Activated B cell treated with CpG ODN at 0.5 μM for 24 hours (primary cell): Measurements from ENCODE around the gene PTN. TPM values are rescaled to one million over a fixed set of nuclear protein-coding genes. Genes with fewer than 3 reads are reported as not detected.
"Not testable (repeated sequence)": the region's sequence is repeated elsewhere in the genome, so short reads cannot be mapped to it uniquely, and the experiment has no call there.

Experiments used
- ATAC-seq: fragments of 200-7000 bp; cut with Tn5 transposase; one replicate; pipeline ENCODE4 v1.10.0; 2021; ENCODE audit warnings: low read depth, mild to moderate bottlenecking, moderate library complexity
- CTCF ChIA-PET: fragments of 350-600 bp; sonication (Branson Sonifier 250); formaldehyde crosslinking; loops from one replicate; lab custom pipeline; 2021; ENCODE audit warnings: antibody characterized with exemption; lab: Charles Lee
- POLR2A ChIA-PET: fragments of 350-600 bp; sonication (Branson Sonifier 250); formaldehyde crosslinking; loops from one replicate; lab custom pipeline; 2021; ENCODE audit warnings: antibody characterized with exemption; lab: Charles Lee
- DNase-seq: peaks from one replicate; pipeline ENCODE4 v3.0.0; 2022
- H3K27ac Mint-ChIP-seq: one replicate; pipeline ENCODE4 v1.8.0; 2020; ENCODE audit warnings: mixed read lengths
- H3K27me3 Mint-ChIP-seq: one replicate; pipeline ENCODE4 v1.8.0; 2021; ENCODE audit warnings: mixed read lengths
- H3K36me3 Mint-ChIP-seq: one replicate; pipeline ENCODE4 v1.8.0; 2021; ENCODE audit warnings: low read depth, mixed read lengths
- H3K4me1 Mint-ChIP-seq: one replicate; pipeline ENCODE4 v1.8.0; 2021; ENCODE audit warnings: mixed read lengths
- H3K4me3 Mint-ChIP-seq: one replicate; pipeline ENCODE4 v1.8.0; 2020; ENCODE audit warnings: mild to moderate bottlenecking, mixed read lengths
- H3K9me3 Mint-ChIP-seq: one replicate; pipeline ENCODE4 v1.8.0; 2020; ENCODE audit warnings: mixed read lengths
- intact Hi-C: fragments of 100-400 bp; cut with micrococcal nuclease; formaldehyde crosslinking; loops from one replicate; pipeline ENCODE4 v1.15.1; 2024
- total RNA-seq: library from RNA; stranded (reverse); gene quantifications from 2 replicates; pipeline ENCODE4 v1.2.3, GENCODE V29; 2022
- TF ChIP-seq, protein P1 (sequence below): fragments of 200-600 bp; IDR thresholded peaks from one replicate; pipeline ENCODE4 v1.8.0; 2022; ENCODE audit warnings: antibody characterized with exemption, mild to moderate bottlenecking

PTN gene
- total RNA-seq, 1 donor from 2014 or later = not detected

DNA sequence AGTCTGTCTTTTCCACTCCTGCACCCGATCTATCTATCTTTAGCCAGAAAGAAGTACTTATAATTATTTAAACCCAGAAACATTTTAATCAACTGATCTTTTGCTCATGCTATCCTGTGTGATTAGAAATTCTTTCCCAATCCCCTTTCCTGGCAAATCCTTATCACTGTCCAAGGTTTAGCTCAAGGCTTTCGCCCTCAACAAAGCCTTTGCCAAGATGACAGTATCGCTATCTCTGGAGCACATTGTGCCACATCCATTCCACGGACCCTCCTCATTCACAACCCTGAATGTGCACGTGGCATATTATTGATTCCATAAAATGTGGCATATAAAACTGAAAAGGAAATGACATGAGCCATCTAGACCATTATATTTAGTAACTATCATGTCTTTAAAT lies 71.3 kb downstream of the PTN start:
- no peaks in the 10 kb centered on the region for H3K4me1 Mint-ChIP-seq
- H3K4me3 Mint-ChIP-seq = no peak overlapping the region
- intact Hi-C loops = no loop called here
- ChIA-PET CTCF (no interaction called here), POLR2A (no interaction called here)
- TF ChIP-seq, protein P1, sequence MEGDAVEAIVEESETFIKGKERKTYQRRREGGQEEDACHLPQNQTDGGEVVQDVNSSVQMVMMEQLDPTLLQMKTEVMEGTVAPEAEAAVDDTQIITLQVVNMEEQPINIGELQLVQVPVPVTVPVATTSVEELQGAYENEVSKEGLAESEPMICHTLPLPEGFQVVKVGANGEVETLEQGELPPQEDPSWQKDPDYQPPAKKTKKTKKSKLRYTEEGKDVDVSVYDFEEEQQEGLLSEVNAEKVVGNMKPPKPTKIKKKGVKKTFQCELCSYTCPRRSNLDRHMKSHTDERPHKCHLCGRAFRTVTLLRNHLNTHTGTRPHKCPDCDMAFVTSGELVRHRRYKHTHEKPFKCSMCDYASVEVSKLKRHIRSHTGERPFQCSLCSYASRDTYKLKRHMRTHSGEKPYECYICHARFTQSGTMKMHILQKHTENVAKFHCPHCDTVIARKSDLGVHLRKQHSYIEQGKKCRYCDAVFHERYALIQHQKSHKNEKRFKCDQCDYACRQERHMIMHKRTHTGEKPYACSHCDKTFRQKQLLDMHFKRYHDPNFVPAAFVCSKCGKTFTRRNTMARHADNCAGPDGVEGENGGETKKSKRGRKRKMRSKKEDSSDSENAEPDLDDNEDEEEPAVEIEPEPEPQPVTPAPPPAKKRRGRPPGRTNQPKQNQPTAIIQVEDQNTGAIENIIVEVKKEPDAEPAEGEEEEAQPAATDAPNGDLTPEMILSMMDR = no peak
- H3K9me3 Mint-ChIP-seq = peaks cover 3% of the 10 kb centered on the region
- ATAC-seq (no peak), DNase-seq (no peak)
- no peaks in the 10 kb centered on the region for H3K27me3 Mint-ChIP-seq
- H3K27ac Mint-ChIP-seq = no peak overlapping the region
- no peaks in the 10 kb centered on the region for H3K36me3 Mint-ChIP-seq

GRCh38 chr7:137269240-137269639 lies 74.3 kb downstream of the PTN start:
- no peaks in the 10 kb centered on the region for H3K4me1 Mint-ChIP-seq
- TF ChIP-seq, protein P1 = no peak
- ChIA-PET POLR2A (no interaction called here), CTCF (no interaction called here)
- H3K4me3 Mint-ChIP-seq = no peak overlapping the region
- no peak overlapping the region for H3K27ac Mint-ChIP-seq
- no peaks in the 10 kb centered on the region for H3K36me3 Mint-ChIP-seq
- intact Hi-C loops = no loop called here
- DNase-seq (no peak), ATAC-seq (no peak)
- peaks cover 3% of the 10 kb centered on the region for H3K9me3 Mint-ChIP-seq
- H3K27me3 Mint-ChIP-seq = no peaks in the 10 kb centered on the region

DNA sequence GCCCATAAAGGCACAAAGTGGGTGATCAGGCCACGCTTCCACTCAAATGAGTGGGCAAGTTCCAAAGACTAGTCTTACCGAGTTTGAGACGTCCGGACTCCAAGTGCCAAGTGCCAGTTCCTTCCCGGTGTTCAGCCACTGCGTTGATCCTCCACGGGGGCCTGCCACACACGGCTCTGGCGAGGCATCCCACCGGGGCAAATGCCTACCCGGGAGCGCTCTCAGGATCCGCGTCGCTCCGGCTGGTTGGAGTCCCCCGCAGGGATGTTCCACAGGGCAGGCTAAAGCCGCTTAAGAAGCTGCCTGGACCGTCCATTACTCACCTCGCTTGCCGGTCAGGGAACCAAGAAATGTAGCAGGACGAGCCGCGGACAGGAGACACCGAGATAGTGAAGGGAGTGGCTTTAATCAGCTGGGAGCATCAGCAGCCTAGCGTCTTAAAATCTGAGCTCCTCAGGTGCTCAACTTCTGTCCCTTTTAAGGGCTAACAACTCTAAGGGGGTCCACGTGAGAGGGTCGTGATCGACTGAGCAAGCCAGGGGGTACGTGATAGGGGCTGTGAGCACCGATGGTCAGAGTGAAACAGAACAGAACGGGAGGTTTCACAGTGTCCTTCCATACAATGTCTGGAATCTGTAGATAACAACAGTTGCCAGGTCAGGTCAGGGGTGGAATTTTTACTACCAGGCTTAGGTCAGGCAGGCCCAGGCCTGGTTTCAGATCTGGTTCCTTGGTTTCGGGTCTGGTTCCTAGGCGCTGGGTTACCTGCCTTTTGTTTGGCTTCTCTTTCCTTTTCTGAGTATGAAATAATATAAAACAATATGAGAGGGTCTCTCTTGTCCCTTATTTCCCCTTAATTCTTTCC lies 75.3 kb downstream of the PTN start:
- H3K36me3 Mint-ChIP-seq, H3K4me1 Mint-ChIP-seq, POLR2A ChIA-PET, H3K27ac Mint-ChIP-seq, H3K4me3 Mint-ChIP-seq, H3K27me3 Mint-ChIP-seq, CTCF ChIA-PET, ATAC-seq, intact Hi-C loops, DNase-seq, H3K9me3 Mint-ChIP-seq: not testable (repeated sequence)

DNA sequence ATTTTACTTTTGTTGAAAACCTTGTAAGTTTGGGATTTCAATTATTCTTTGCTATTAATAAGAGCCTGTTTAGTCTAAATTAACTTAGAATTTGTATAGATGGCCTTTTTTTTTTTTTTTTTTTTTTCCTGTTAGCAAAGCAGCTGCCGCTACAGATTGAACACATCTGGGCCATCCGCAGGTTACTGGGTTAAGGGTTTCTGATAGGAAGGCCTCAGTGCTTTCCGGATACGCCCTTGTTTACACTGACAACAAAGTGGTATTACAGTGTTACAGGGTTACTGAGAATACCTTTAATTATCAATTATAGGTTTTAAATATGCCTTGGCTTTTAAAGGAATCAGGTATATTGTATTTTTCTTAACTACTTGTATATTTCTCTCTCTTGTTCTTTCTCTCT lies 76.8 kb downstream of the PTN start:
- no peak for DNase-seq
- Mint-ChIP-seq H3K36me3 (no peaks in the 10 kb centered on the region), H3K27me3 (no peaks in the 10 kb centered on the region), H3K9me3 (peaks cover 15% of the 10 kb centered on the region), H3K4me1 (no peaks in the 10 kb centered on the region), H3K4me3 (no peak overlapping the region), H3K27ac (no peak overlapping the region)
- ChIA-PET POLR2A (no interaction called here), CTCF (no interaction called here)
- intact Hi-C loops = no loop called here
- TF ChIP-seq, protein P1 = no peak
- ATAC-seq = no peak

DNA sequence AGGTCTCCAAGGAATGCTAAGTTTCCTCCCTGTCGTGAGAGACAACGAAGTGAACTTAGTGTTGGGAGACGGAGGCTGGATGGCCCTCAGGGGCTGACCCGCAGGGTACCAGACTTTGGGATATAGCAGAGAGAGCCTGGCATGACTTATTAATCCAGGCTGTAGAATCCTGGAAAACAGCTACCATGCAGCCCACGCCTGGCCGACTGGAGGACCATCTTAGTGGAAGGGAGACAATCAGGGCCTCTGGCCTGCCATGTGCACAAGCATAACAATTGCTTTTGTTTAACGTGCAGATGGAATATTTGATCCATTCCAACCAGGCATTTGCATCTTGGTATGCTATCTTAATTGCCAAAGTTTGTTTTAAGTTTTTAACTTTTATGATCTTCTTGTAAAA lies 78.1 kb downstream of the PTN start:
- H3K9me3 Mint-ChIP-seq = peaks cover 13% of the 10 kb centered on the region
- H3K4me3 Mint-ChIP-seq, ATAC-seq, H3K4me1 Mint-ChIP-seq, H3K27me3 Mint-ChIP-seq, H3K36me3 Mint-ChIP-seq, intact Hi-C loops, POLR2A ChIA-PET, CTCF ChIA-PET, H3K27ac Mint-ChIP-seq, DNase-seq: not testable (repeated sequence)

DNA sequence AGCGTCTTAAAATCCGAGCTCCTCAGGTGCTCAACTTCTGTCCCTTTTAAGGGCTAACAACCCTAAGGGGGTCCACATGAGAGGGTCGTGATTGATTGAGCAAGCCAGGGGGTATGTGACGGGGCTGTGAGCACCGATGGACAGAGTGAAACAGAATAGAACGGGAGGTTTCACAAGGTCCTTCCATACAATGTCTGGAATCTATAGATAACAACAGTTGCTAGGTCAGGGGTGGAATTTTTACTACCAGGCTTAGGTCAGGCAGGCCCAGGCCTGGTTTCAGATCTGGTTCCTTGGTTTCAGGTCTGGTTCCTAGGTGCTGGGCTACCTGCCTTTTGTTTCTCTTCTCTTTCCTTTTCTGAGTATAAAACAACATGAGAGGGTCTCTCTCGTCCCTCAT lies 80.9 kb downstream of the PTN start:
- TF ChIP-seq, protein P1 = no peak
- POLR2A ChIA-PET = no interaction called here
- CTCF ChIA-PET = no interaction called here
- no peaks in the 10 kb centered on the region for H3K27me3 Mint-ChIP-seq
- peaks cover 11% of the 10 kb centered on the region for H3K9me3 Mint-ChIP-seq
- no peaks in the 10 kb centered on the region for H3K36me3 Mint-ChIP-seq
- H3K27ac Mint-ChIP-seq = no peak overlapping the region
- intact Hi-C loops = no loop called here
- no peak overlapping the region for H3K4me3 Mint-ChIP-seq
- H3K4me1 Mint-ChIP-seq = no peaks in the 10 kb centered on the region
- no peak for ATAC-seq
- no peak for DNase-seq
